ENCODE results near the gene ATP5MK.
"Not testable (repeated sequence)": the region's sequence is repeated elsewhere in the genome, so short reads cannot be mapped to it uniquely, and the experiment has no call there.

Gene ATP5MK

DNA sequence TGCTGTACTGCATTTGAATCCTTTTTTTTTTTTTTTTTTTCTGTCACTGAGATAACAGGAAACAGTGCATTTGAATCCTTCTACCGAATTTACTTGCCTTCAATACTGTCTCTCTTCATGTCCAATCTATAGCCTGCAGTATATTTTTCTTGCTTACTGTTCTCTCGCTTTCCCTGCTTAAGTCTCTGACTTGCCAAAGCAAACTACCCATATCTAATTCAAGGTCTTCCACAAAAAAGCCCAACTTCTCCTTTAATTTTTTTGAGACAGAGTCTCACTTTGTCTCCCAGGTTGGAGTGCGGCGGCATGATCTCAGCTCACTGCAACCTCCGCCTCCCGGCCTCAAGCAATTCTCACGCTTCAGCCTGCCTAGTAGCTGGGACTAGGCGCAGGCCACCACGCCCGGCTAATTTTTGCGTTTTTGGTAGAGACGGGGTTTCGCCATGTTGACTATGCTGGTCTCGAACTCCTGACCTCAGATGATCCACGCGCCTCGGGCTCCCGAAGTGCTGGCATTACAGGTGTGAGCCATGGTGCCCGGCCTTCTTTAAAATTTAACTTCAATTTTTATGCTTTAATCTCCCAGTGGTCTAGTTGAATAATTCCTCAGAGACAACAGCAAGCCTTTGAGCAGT, 1.0 kb upstream of the ATP5MK start:
- FAIRE-seq, result no peak
- no peak for DNase-seq (ENCODE audit: low spot score)

DNA sequence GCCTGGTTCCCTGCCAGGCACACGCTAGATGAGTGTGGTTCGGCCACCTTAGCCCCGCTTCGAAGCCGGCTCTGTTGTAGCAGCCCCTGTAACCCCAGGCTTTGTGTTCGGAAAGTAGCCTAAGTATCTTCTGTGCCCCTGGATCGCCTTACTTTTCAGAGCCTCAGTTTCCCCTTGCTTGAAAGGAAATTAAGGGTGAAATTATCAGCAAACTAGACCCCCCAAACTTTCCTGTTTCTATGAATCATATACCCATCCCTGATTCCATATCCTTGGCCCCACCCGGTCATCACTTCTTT, 463 bp upstream of the ATP5MK start:
- no peak for FAIRE-seq

GRCh38 chr10:103395754-103396066, 565 bp downstream of the ATP5MK start:
- FAIRE-seq (no peak), DNase-seq (ENCODE audit: low spot score) (no peak)

More for the DNA sequence above, 463 bp upstream of the ATP5MK start:
- DNase-seq (ENCODE audit: low spot score), result no peak

DNA sequence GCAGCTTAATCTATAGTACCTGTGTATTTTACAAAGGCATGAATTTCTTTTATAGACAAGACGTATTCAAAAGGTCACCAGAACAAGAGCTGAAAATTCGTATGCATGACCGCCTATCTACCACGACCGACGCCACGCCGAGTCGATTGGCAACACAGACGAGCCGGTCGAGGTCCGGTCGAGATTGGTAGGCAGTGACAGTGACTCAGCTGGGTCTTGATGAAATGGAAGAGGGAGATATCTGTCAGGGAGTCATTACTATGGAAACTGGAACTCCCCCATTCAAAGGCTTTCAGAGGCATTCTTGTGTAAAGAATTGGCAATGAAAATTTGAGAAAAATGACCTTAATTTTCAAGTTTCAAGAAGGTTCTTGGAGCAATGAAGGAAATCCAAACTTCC, 2.1 kb downstream of the ATP5MK start:
- FAIRE-seq (no peak), DNase-seq (ENCODE audit: low spot score) (peak; percentile 59)

DNA sequence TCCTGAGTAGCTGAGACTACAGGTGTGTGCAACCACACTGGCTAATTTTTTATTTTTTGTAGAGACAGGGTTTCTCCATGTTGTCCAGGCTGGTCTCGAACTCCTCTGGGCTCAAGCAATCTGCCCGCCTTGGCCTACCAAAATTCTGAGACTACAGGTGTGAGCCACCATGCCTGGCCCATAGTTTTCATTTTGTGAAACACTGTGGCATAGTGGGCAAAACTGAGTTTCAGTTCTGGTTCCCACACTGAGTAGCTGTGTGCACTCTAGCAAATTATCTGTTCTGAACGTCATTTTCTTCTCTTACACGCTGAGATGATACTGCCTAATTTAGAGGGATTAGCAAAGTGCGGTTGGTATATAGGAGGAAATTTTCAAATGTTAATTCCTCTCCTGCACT, 13.5 kb downstream of the ATP5MK start:
- DNase-seq (ENCODE audit: low spot score), result no peak
- no peak for FAIRE-seq

DNA sequence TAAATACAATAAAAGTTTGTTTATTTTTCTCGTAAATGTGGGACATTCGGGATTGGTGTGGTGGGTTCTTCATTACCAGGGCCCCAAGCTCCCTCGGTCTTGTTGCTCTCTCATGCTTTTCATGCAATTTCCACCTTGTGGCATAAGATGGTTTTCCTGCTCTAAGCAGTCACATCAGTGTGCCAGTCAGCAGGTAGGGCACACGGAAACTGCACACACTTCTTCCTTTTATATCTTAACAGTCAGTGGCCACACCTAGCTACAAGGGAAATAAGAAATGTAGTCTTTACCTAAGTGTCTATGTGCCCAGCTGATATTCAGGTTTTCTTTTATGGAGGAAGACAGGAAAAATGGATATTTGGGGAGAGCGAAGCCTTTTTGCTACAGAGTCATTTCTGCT, 22.0 kb downstream of the ATP5MK start:
- FAIRE-seq (no peak), DNase-seq (ENCODE audit: low spot score) (no peak)

GRCh38 chr10:103373544-103373943, 22.7 kb downstream of the ATP5MK start:
- DNase-seq (ENCODE audit: low spot score), result no peak
- no peak for FAIRE-seq

DNA sequence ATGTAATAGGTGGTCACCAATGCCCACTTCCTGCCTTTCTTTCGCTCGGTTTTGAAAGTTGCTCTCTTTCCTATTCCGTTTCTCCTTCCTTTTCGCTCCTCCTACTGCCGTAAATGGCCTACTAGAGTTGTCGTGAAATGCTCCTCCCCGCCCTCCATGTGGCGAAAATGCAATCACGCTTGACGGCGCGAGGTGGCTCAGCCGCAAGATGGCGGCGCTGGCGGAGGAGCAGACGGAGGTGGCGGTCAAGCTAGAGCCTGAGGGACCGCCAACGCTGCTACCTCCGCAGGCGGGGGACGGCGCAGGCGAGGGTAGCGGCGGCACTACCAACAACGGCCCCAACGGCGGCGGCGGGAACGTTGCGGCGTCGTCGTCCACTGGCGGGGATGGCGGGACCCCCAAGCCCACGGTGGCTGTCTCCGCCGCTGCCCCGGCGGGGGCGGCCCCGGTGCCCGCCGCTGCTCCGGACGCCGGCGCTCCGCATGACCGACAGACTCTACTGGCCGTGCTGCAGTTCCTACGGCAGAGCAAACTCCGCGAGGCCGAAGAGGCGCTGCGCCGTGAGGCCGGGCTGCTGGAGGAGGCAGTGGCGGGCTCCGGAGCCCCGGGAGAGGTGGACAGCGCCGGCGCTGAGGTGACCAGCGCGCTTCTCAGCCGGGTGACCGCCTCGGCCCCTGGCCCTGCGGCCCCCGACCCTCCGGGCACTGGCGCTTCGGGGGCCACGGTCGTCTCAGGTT, 28.3 kb downstream of the ATP5MK start, which contains the start of gene TAF5:
Gene TAF5 (plus strand): TSS at position 195 of the 737 bp plus-strand sequence. CDS start 14 bp downstream, at position 209.
- peak; percentile 95 for DNase-seq (ENCODE audit: low spot score)
- peak; percentile 88 for FAIRE-seq

DNA sequence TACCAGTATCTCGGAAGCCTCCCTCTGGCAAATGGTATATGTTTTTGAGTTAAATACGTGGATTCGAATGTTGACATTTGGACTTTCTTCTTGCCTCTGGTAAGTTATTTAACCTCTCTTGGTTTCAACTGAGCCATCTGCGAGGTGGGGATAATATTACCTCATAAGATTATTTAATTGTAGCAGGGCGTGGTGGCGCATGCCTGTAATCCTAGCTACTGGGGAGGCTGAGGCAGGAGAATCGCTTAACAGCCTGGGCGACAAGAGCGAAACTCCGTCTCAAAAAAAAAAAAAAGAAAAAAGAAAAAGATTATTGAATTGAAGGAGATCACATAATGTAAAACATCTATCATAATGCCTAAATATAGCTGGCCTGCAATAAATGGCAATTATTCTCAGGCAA, 28.9 kb downstream of the ATP5MK start:
- FAIRE-seq (no peak), DNase-seq (ENCODE audit: low spot score) (no peak)

- not testable (repeated sequence) for FAIRE-seq
- peak; percentile 70 for DNase-seq (ENCODE audit: low spot score)
Measured at GRCh38 chr10:103360791-103361190, 35.5 kb downstream of the ATP5MK start.

DNA sequence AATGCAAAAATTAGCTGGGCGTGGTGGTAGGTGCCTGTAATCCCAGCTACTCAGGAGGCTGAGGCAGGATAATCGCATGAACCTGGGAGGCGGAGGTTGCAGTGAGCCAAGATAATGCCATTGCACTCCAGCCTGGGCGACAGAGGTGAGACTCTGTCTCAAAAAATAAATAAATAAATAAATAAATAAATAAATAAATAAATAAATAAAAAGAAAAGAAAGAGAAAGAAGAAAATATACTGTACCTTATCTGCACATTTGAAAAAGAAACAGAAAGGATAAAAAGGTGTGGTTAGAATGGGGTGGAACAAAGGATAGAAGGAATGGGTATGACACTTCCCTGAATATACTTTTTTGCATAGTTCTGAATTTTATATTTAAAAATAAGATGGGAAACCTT, 36.8 kb downstream of the ATP5MK start:
- FAIRE-seq; DNase-seq (ENCODE audit: low spot score): not testable (repeated sequence)

DNA sequence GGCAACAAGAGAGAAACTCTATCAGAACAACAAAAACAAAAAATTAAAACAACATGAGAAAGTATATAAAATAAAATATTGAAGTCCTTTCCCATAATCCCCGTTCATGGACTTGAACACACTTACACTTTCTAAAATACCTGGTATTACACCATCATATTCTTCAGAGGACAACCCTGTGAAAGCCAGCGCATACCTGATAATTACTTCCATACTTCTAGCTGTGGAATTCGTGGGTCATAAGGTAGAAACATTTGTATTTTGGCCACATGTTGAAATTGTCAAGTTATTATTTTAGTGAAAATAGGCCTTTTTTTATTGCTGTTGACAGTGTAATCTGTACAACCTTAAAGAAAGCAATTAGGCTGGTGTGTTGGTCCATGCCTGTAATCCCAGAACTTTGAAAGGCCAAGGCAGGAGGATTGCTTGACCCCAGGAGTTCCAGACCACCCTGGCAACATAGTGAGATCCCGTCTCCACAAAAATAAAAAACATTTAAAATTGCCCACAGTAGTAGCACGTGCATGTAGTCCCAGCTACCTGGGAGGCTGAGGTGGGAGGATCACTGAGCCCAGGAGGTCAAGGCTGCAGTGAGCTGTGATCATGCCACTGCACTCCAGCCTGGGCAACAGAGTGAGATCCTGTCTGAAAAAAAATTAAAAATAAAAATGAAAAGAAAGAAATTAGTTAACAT, 40.2 kb downstream of the ATP5MK start:
- no peak for DNase-seq (ENCODE audit: low spot score)
- FAIRE-seq, result no peak

GRCh38 chr10:103354567-103354966, 41.7 kb downstream of the ATP5MK start:
- FAIRE-seq, result not testable (repeated sequence)

GRCh38 chr10:103353281-103353680, 43.0 kb downstream of the ATP5MK start:
- FAIRE-seq (no peak), DNase-seq (ENCODE audit: low spot score) (no peak)

More at GRCh38 chr10:103354567-103354966, 41.7 kb downstream of the ATP5MK start:
- not testable (repeated sequence) for DNase-seq (ENCODE audit: low spot score)

DNA sequence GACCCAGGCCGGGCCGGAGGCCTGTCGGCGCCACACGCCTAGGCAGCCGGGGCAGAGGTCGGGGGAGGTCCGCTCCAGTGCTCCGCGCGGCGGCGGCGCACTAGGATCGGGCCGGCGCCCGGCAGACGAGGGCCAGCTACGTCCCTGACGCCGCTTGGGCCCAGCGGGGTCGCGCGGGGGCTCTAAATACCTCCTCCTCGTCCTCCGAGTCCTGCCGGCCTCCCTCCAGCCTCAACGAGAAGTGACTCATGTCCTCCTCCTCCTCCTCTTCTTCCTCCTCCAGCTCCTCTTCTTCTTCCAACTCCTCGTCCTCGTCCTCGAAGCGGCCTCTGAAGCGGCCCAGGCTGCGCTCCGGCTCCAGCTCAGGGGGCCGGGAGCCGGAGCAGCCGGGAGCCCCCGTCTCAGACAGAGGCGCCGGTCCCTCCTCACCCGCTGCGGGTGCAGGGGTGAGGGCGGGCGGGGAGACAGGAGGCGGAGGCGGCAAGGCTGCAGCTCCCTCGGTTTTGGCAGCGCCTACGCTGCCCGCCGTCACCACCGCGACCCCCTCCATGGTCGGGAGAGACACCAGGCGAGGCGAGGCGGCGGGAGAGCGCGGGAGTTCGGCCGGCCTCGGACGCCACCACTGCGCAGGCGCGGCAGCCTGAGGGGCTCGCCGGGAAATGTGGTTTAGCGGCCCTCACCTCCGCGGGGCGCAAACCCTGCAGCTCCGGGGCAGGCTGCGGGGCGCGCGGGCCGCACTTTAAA, 45.6 kb downstream of the ATP5MK start, which contains the start of gene PCGF6:
Gene PCGF6 (minus strand): TSS at position 624 of the 744 bp plus-strand sequence. CDS start 74 bp downstream, at position 550.
- FAIRE-seq (no peak), DNase-seq (ENCODE audit: low spot score) (peak; percentile 73)

GRCh38 chr10:103350175-103350516, 46.1 kb downstream of the ATP5MK start:
- no peak for DNase-seq (ENCODE audit: low spot score)
- no peak for FAIRE-seq

All from RCC 7860 (cell line).